Measurements from ENCODE around the gene TMPRSS6.

The TMPRSS6 gene

GRCh38 chr22:37025500-37026070 is 83.9 kb downstream of the TMPRSS6 start:
- DNase-seq = no peak

DNA sequence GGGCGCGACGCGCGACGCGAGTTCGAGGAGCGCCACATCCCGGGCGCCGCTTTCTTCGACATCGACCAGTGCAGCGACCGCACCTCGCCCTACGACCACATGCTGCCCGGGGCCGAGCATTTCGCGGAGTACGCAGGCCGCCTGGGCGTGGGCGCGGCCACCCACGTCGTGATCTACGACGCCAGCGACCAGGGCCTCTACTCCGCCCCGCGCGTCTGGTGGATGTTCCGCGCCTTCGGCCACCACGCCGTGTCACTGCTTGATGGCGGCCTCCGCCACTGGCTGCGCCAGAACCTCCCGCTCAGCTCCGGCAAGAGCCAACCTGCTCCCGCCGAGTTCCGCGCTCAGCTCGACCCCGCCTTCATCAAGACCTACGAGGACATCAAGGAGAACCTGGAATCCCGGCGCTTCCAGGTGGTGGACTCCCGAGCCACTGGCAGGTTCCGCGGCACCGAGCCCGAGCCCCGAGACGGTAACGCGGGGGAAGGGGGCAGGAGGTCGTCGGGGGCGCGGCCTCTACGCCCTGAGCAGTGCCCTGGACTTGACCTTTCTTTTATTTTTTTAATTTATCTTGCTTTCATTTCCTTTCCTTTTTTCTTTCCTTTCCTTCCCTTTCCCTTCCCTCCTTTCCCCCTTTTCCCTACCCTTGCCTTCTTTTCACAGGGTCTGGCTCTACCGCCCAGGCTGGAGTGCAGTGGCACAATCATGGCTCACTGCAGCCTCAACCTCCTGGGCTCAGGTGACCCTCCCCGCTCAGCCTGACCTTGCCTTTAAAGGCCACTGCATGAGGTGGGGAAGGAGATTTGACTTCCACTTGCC is 85.0 kb downstream of the TMPRSS6 start:
- no peak for DNase-seq

GRCh38 chr22:37023743-37024338 is 85.7 kb downstream of the TMPRSS6 start:
- DNase-seq = no peak

DNA sequence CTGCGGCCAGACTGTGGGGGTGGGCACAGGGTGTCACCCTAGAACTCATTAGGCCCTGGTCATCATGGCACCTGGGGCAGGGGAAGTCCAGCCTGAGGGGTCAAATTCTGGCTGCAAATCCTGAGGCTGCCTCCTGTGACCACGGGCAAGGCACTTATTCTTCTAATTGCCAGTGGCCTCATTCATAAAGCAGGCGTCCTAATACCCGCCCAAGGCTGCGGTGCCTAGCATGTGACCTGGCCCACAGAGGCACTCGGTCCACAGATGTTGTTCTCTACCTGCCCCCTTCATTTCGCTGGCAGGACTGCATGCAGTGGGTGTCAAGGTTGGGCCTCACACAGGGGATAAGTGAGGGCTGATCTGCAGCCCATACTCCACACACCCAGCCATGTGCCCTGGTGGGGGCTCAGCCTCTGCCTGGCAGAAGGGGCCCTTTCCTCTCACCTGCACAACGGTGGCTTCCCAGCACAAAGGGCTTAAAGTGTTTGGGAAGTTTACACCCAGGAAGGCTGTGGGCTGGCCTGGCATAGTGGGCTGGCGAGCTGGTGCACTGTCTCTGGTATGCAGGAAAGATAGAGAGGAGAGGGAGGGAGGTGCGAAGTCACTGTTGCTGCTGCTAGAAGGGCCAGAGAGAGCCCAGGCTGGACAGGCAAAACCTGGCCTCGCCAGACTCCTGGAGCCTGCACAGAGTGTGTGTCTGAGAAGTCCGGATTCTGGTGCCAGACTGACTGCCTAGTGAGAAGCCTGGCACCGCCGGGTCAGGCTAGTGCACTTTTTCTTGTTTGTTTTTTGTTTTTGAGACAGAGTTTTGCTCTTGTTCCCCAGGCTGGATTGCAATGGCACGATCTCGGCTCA is 86.8 kb downstream of the TMPRSS6 start:
- no peak for DNase-seq

- no peak for DNase-seq
These were observed 87.6 kb downstream of the TMPRSS6 start for GRCh38 chr22:37021710-37022482.

DNA sequence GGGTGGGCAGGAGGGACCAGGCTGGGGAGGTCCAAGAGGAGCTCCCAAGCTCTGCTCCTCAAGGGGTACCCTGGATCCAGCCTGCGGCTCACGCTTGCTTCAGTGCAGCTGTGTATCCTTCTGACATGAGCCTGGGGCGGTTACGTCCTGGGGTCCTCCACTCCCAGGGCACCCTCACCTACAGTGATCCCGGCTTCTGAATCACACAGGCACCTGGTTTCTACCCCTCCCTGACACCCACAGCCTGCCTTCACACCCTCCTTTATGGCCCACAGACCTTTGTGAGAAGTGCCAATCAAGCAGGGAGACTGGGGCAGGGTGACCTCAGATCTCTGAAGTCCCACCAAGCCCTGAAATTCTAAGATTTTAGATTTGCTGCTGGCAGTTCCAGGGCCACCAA is 88.5 kb downstream of the TMPRSS6 start:
- no peak for DNase-seq

DNA sequence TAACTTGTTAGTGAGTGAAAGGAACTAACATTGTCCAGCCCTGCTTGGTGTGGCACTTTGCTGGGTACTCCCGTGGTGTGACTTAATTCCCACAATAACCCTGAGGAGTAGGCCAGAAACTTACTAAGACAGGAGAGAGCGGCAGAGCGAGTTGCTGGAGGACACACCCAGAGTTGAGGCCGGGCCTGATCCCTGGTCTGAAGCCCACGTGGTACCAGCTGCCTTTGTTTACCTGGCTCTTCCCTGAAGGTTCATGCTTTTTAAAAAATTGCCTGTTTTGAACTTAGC is 89.4 kb downstream of the TMPRSS6 start:
- peak in 1 of 3 experiments; percentile 53 for DNase-seq

GRCh38 chr22:37019309-37020191 is 90.0 kb downstream of the TMPRSS6 start, which contains the start of the genes MPST and TST:
TSS of gene MPST (plus strand) at chr22:37019742. CDS start at chr22:37019837, 95 bp downstream.
TSS of gene TST (minus strand) at chr22:37019447. CDS start at chr22:37018732, 715 bp downstream.
- DNase-seq = peak; percentile 49 to 74 (median 69)

GRCh38 chr22:37018815-37019308 is 90.7 kb downstream of the TMPRSS6 start:
- DNase-seq = peak in 2 of 3 experiments; percentile 40 to 51

- no peak for DNase-seq
These were observed 91.3 kb downstream of the TMPRSS6 start for GRCh38 chr22:37018086-37018814.

- no peak for DNase-seq
These were observed 92.2 kb downstream of the TMPRSS6 start for GRCh38 chr22:37017356-37017755.

DNA sequence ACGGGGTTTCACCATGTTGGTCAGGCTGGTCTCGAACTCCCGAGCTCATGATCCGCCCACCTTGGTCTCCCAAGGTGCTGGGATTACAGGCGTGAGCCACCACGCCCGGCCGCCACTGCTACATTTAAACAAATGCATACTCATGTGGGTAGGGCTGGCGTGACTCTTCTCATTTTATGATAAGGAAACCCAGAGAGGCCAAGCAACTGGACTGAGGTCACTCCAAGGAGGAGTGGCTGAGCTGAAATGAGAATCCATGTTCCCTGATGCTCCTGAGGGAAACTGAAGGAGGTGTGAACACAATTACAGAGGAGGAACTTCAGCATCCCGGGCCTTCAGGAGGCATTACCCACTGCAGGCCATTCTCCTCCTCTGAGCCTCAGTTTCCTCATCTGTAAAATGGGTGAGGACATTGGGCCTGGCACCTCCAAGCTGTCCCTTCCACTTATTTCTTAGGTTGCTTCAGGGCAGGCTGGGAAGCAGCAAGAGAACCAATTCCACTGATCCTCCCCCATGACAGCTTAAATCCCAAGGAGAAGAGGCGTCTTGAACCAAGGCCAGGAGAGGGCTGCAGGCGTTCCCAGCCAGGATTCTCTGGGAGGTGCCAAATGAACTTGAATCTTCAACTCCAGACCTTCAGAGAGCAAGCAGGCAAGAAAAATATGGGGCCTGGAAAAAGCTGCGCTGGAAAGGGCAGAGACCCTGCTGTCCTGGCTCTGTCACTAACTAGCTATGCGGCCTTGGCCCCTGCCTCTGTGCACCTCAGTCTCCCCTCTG is 93.2 kb downstream of the TMPRSS6 start:
- no peak for DNase-seq

DNA sequence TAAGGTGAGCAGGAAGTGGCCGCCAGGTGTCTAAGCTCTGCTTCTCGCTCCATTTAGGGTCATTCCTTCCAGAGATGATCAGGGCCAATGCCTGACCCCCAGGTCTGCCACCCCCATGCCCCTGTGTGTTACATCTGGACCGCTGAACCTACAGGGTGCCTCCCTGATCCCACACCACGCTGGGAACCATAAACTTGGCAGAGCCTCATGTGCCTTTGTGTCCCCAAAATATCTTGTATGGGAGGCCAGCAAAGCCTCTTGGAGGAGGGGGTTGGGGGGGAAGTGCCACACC is 94.0 kb downstream of the TMPRSS6 start:
- DNase-seq = no peak

Measured in NCI-H1417 (cell line).